K562 (cell line): ENCODE measurements around the gene ACOD1. TPM values are rescaled to one million over a fixed set of nuclear protein-coding genes. Genes with fewer than 3 reads are reported as not detected.

Source experiments
- ATAC-seq: fragments of 200-7000 bp; cut with Tn5 transposase; 3 replicates; pipeline ENCODE4 v1.9.1; 2020; ENCODE audit warnings: moderate library complexity
- BruUV-seq: library from RNA; stranded (reverse); fragments of 400-500 nt; replicated peaks from 2 replicates; lab custom pipeline; 2021; lab: Mats Ljungman, UMichigan
- CTCF ChIA-PET: fragments of 300-600 bp; formaldehyde crosslinking; extraction: SDS; loops from one replicate; lab custom pipeline; 2021; ENCODE audit warnings: low intra/inter-chr PET ratio; lab: Yijun Ruan, JAX
- POLR2A ChIA-PET: fragments of 300-600, 350-650 bp; sonication (Branson Sonifier 250); formaldehyde crosslinking; extraction: SDS; loops from one replicate; lab custom pipeline; 2021; ENCODE audit warnings: antibody characterized with exemption, inconsistent platforms; lab: Yijun Ruan, JAX
- DNase-seq, 4 experiments: peaks; one replicate each; pipeline versions ENCODE4 v3.0.0 to v3.0.0-alpha.2; 2011 to 2018; ENCODE audit warnings: low spot score in 3 of 4, mixed read lengths in 3 of 4; ENCODE audit errors: extremely low read depth in 1 of 4
- FAIRE-seq: peaks from 2 replicates; lab custom pipeline; 2011; peaks lifted over from hg19 to GRCh38; lab: Jason Lieb, UNC
- H2AFZ ChIP-seq: 2 replicates; pipeline ENCODE4 v1.6.0; 2011; ENCODE audit warnings: low read depth, low read length, control low read depth, inconsistent platforms
- H3K27ac ChIP-seq: fragments of 200-600 bp; 3 replicates; pipeline ENCODE4 v1.8.0; 2011; ENCODE audit warnings: low read depth, mild to moderate bottlenecking, control low read depth, inconsistent platforms, low read length, moderate library complexity, mixed read lengths; ENCODE audit errors: extremely low read depth
- H3K27me3 ChIP-seq, 2 experiments: fragments of 300-600 bp in 1 of 2; 2 replicates in 1 of 2; 3 replicates in 1 of 2; pipeline versions ENCODE4 v1.6.0 to v1.8.0; 2011; ENCODE audit warnings: inconsistent platforms in 2 of 2, low read length in 2 of 2, mild to moderate bottlenecking in 1 of 2, mixed read lengths in 1 of 2, moderate library complexity in 1 of 2; ENCODE audit not compliant: control insufficient read depth in 2 of 2, insufficient read depth in 2 of 2
- H3K36me3 ChIP-seq: fragments of 300-600 bp; 3 replicates; pipeline ENCODE4 v1.8.0; 2011; ENCODE audit warnings: mild to moderate bottlenecking, low read length, inconsistent platforms; ENCODE audit not compliant: control insufficient read depth, insufficient read depth
- H3K4me1 ChIP-seq, 2 experiments: fragments of 200-600 bp in 1 of 2; replicated peaks in 1 of 2; 2 replicates in 1 of 2; 3 replicates in 1 of 2; pipeline versions ENCODE4 v1.5.1 to v1.8.0; 2011; ENCODE audit warnings: inconsistent platforms in 2 of 2, low read length in 2 of 2, mild to moderate bottlenecking in 1 of 2, mixed read lengths in 1 of 2, moderate library complexity in 1 of 2; ENCODE audit not compliant: control insufficient read depth in 2 of 2, insufficient read depth in 2 of 2
- H3K4me2 ChIP-seq: 2 replicates; pipeline ENCODE4 v1.6.1; 2011; ENCODE audit warnings: low read length, control low read depth, inconsistent platforms, mixed read lengths; ENCODE audit not compliant: insufficient read depth
- H3K4me3 ChIP-seq: fragments of 200-600 bp; sonication (generic), shearing (Covaris generic); 2 replicates; pipeline ENCODE4 v1.5.1; 2016; ENCODE audit warnings: control low read depth, inconsistent platforms
- H3K79me2 ChIP-seq: fragments of 200-600 bp; 3 replicates; pipeline ENCODE4 v1.8.0; 2011; ENCODE audit warnings: low read length, inconsistent platforms; ENCODE audit not compliant: control insufficient read depth, insufficient read depth
- H3K9ac ChIP-seq, 2 experiments: 2 replicates each; pipeline versions ENCODE4 v1.6.0 to v1.6.1; 2011; ENCODE audit warnings: low read depth in 2 of 2, low read length in 2 of 2, control low read depth in 1 of 2, inconsistent platforms in 1 of 2, mild to moderate bottlenecking in 1 of 2, mixed read lengths in 1 of 2; ENCODE audit not compliant: insufficient read depth in 1 of 2
- H3K9me1 ChIP-seq: one replicate; pipeline ENCODE4 v1.6.0; 2011; ENCODE audit warnings: inconsistent platforms, mild to moderate bottlenecking, low read length, moderate library complexity; ENCODE audit not compliant: control insufficient read depth, insufficient read depth
- H3K9me3 ChIP-seq: replicated peaks from 2 replicates; pipeline ENCODE4 v1.5.1; 2011; ENCODE audit warnings: low read depth, low read length, inconsistent platforms; ENCODE audit not compliant: control insufficient read depth, insufficient read depth
- H4K20me1 ChIP-seq: replicated peaks from 2 replicates; pipeline ENCODE4 v1.6.1; 2011; ENCODE audit warnings: low read length, inconsistent platforms, mixed read lengths; ENCODE audit not compliant: control insufficient read depth, insufficient read depth
- ATF1 ChIP-seq, 2 experiments: fragments of 450-650 bp in 1 of 2; IDR thresholded peaks; 2 replicates each; pipeline ENCODE4 v1.6.1; 2016; ENCODE audit warnings: missing compliant biosample characterization in 1 of 2, missing genetic modification characterization in 1 of 2
- THAP12 ChIP-seq: fragments of 250-450 bp; sonication (Bioruptor Pico); IDR thresholded peaks from 2 replicates; pipeline ENCODE4 v1.9.0; 2021; ENCODE audit warnings: mild to moderate bottlenecking, inconsistent platforms
- VEZF1 ChIP-seq: fragments of 200-800 bp; sonication (Bioruptor generic); IDR thresholded peaks from 2 replicates; pipeline ENCODE4 v1.6.1; 2017; ENCODE audit warnings: missing genetic modification characterization, missing compliant biosample characterization
- ZNF274 ChIP-seq: IDR thresholded peaks from 2 replicates; pipeline ENCODE4 v1.6.1; 2011; ENCODE audit warnings: low read depth, mild to moderate bottlenecking, low read length, moderate library complexity, borderline replicate concordance
- ZNF316 ChIP-seq: fragments of 450-650 bp; IDR thresholded peaks from 2 replicates; pipeline ENCODE4 v1.6.1; 2016
- ZNF395 ChIP-seq: fragments of 200-800 bp; sonication (Bioruptor generic); IDR thresholded peaks from 2 replicates; pipeline ENCODE4 v1.6.1; 2017; ENCODE audit warnings: missing genetic modification characterization, missing compliant biosample characterization
- WGBS: fragments of 100-300 bp; shearing (Covaris generic); methylation state at CpG from one replicate; pipeline ENCODE4 v1.1.6; 2016; ENCODE audit warnings: low coverage, mixed read lengths; ENCODE audit not compliant: insufficient coverage; ENCODE audit errors: missing lambda C conversion rate; 5-methylcytosine and 5-hydroxymethylcytosine counted together
- in situ Hi-C: fragments of 300-500 bp; cut with MboI; formaldehyde crosslinking; loops from 4 replicates; pipeline ENCODE4 v1.15.0; 2018; ENCODE audit warnings: inconsistent platforms, mixed read lengths
- intact Hi-C: fragments of 100-400 bp; cut with micrococcal nuclease; formaldehyde crosslinking; loops from 2 replicates; pipeline ENCODE4 v1.14.2; 2022
- polyA plus RNA-seq, 8 experiments: library from polyadenylated mRNA; depleted of rRNA in 4 of 8; stranded (reverse) in 5 of 8; unstranded in 3 of 8; fragments of >200 nt; fragmentation: Nextera tagmentation in 2 of 8; fragmentation: Illumina TruSeq in 1 of 8; extraction: Ambion mirVana in 2 of 8; extraction: Trizol in 1 of 8; gene quantifications; 2 replicates each; pipeline versions ENCODE4 v1.2.1 to v1.2.3, GENCODE V29; 2011 to 2014; ENCODE audit warnings: inconsistent platforms in 1 of 8, missing spikeins in 1 of 8
- total RNA-seq, 7 experiments: library from RNA; depleted of rRNA in 6 of 7; stranded (reverse); fragments of >200 nt in 6 of 7; fragmentation: Illumina TruSeq in 2 of 7; extraction: Trizol in 2 of 7; gene quantifications; 2 replicates each; pipeline versions ENCODE4 v1.2.1 to v1.2.3, GENCODE V29; 2011 to 2021; ENCODE audit warnings: low replicate concordance in 1 of 7
- TF ChIP-seq, protein P1 (sequence below): sonication (generic); formaldehyde crosslinking; IDR thresholded peaks from 2 replicates; pipeline ENCODE4 v1.8.0; 2023; ENCODE audit warnings: missing genetic modification reagents, mild to moderate bottlenecking, borderline replicate concordance
- TF ChIP-seq, protein P2 (sequence below): sonication (generic); formaldehyde crosslinking; IDR thresholded peaks from 2 replicates; pipeline ENCODE4 v1.8.0; 2022; ENCODE audit warnings: mild to moderate bottlenecking, missing genetic modification reagents

ACOD1 gene
- total and polyA plus RNA-seq, 9 of the 15 experiments (the other 6 are each of a cell fraction or from before 2014, with no cell fraction given): not detected

DNA sequence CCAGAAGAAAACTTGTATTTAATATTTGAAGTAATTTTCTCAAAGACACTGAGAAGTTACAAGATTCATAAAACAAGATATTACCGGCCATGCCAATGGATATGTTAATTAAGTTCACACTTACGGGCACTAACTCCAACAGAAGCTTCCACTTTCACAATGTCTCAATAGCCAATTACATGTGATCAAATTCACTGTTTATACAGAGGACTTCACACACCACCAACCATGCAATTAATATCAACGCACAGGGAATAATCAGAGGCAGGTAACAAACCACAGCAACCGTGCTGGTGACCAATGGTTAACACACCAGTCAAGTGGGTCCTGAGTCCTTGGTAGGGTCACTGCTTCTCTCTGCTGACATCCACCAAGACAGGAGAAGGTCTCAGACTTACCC, 5.9 kb upstream of the ACOD1 start:
- no peak overlapping the region for H3K27ac ChIP-seq
- ChIA-PET CTCF (no interaction called here), POLR2A (no interaction called here)
- H3K9me1 ChIP-seq: no peaks in the 10 kb centered on the region
- no peak overlapping the region for H3K4me2 ChIP-seq
- in situ Hi-C loops (no loop called here), intact Hi-C loops (no loop called here)
- H3K27me3 ChIP-seq: peaks cover 0 to 12% of the 10 kb centered on the region in 2 experiments; a peak in 1 of 5 replicates
- no peak overlapping the region for H2AFZ ChIP-seq
- H3K36me3 ChIP-seq: no peaks in the 10 kb centered on the region
- no peak for FAIRE-seq
- BruUV-seq: no TSS peak
- no peaks in the 10 kb centered on the region for H3K9me3 ChIP-seq
- no peaks in the 10 kb centered on the region for H3K4me1 ChIP-seq
- no peak overlapping the region for H3K9ac ChIP-seq
- H4K20me1 ChIP-seq: no peaks in the 10 kb centered on the region
- 15% methylated on average over 4 of the region's 4 CpGs for WGBS
- no peaks in the 10 kb centered on the region for H3K79me2 ChIP-seq
- DNase-seq: no peak
- no peak overlapping the region for H3K4me3 ChIP-seq
- no peak for ATAC-seq
- TF ChIP-seq ATF1 (CRISPR knock-in tag; IDR thresholded peaks at IDR 0.05): no peak
- no peak for TF ChIP-seq ATF1 (tag; IDR thresholded peaks at IDR 0.05)
- no peak for TF ChIP-seq ZNF395 (CRISPR knock-in tag)
- no peak for TF ChIP-seq THAP12 (CRISPR knock-in tag)
- TF ChIP-seq, protein P1, sequence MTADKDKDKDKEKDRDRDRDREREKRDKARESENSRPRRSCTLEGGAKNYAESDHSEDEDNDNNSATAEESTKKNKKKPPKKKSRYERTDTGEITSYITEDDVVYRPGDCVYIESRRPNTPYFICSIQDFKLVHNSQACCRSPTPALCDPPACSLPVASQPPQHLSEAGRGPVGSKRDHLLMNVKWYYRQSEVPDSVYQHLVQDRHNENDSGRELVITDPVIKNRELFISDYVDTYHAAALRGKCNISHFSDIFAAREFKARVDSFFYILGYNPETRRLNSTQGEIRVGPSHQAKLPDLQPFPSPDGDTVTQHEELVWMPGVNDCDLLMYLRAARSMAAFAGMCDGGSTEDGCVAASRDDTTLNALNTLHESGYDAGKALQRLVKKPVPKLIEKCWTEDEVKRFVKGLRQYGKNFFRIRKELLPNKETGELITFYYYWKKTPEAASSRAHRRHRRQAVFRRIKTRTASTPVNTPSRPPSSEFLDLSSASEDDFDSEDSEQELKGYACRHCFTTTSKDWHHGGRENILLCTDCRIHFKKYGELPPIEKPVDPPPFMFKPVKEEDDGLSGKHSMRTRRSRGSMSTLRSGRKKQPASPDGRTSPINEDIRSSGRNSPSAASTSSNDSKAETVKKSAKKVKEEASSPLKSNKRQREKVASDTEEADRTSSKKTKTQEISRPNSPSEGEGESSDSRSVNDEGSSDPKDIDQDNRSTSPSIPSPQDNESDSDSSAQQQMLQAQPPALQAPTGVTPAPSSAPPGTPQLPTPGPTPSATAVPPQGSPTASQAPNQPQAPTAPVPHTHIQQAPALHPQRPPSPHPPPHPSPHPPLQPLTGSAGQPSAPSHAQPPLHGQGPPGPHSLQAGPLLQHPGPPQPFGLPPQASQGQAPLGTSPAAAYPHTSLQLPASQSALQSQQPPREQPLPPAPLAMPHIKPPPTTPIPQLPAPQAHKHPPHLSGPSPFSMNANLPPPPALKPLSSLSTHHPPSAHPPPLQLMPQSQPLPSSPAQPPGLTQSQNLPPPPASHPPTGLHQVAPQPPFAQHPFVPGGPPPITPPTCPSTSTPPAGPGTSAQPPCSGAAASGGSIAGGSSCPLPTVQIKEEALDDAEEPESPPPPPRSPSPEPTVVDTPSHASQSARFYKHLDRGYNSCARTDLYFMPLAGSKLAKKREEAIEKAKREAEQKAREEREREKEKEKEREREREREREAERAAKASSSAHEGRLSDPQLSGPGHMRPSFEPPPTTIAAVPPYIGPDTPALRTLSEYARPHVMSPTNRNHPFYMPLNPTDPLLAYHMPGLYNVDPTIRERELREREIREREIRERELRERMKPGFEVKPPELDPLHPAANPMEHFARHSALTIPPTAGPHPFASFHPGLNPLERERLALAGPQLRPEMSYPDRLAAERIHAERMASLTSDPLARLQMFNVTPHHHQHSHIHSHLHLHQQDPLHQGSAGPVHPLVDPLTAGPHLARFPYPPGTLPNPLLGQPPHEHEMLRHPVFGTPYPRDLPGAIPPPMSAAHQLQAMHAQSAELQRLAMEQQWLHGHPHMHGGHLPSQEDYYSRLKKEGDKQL (CRISPR knock-in tag): no peak
- TF ChIP-seq ZNF274: no peak
- no peak for TF ChIP-seq VEZF1
- TF ChIP-seq ZNF316: no peak
- TF ChIP-seq, protein P2, sequence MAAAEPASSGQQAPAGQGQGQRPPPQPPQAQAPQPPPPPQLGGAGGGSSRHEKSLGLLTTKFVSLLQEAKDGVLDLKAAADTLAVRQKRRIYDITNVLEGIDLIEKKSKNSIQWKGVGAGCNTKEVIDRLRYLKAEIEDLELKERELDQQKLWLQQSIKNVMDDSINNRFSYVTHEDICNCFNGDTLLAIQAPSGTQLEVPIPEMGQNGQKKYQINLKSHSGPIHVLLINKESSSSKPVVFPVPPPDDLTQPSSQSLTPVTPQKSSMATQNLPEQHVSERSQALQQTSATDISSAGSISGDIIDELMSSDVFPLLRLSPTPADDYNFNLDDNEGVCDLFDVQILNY (CRISPR knock-in tag): no peak
